ENCODE data around the gene FGFR1OP2. TPM values are rescaled to one million over a fixed set of nuclear protein-coding genes. Genes with fewer than 3 reads are reported as not detected.
A peak's percentile ranks its signal among the peaks of the same experiment; 100 is the strongest.

Gene FGFR1OP2
- total RNA-seq, 1 donor from 2014 or later, result 103 TPM

- Histone ChIP-seq H3K4me2 (peak overlapping the region; percentile 88), H3K36me3 (no peaks in the 10 kb centered on the region), H3K9me3 (ENCODE audit: low read depth) (no peaks in the 10 kb centered on the region), H3F3A (ENCODE audit: low read depth) (peaks cover 17% of the 10 kb centered on the region), H3K27me3 (no peaks in the 10 kb centered on the region), H3K4me1 (peaks cover 27% of the 10 kb centered on the region), H2AFZ (replicated peaks) (no peak overlapping the region), H4K20me1 (ENCODE audit: low read depth) (peaks cover 38% of the 10 kb centered on the region), H3K79me2 (ENCODE audit: low read depth) (peaks cover 68% of the 10 kb centered on the region), H3K4me3 (peak overlapping the region; percentile 83), H3K9ac (no peak overlapping the region), H3K27ac (no peak overlapping the region)
- no peak for DNase-seq (ENCODE audit: low spot score)
- Mint-ChIP-seq H3K4me3 (peak overlapping the region; percentile 99), H3K27me3 (ENCODE audit: insufficient read depth, low read depth) (peaks cover 3% of the 10 kb centered on the region), H3K36me3 (no peaks in the 10 kb centered on the region), H3K4me1 (peaks cover 26% of the 10 kb centered on the region), H3K9me3 (no peaks in the 10 kb centered on the region), H3K27ac (no peak overlapping the region)
- TF ChIP-seq EZH2phosphoT487 (IDR thresholded peaks at IDR 0.05), result no peak
- TF ChIP-seq CTCF (IDR thresholded peaks at IDR 0.05), result no peak
Observed at GRCh38 chr12:26935636-26936378, 2.5 kb upstream of the FGFR1OP2 start.

GRCh38 chr12:26936559-26937442 lies 1.5 kb upstream of the FGFR1OP2 start:
- Histone ChIP-seq H3K9ac (peak overlapping the region; percentile 96), H3K27ac (no peak overlapping the region), H3K4me3 (peak overlapping the region; percentile 83), H3K4me2 (peak overlapping the region; percentile 88), H3K79me2 (ENCODE audit: low read depth) (peaks cover 78% of the 10 kb centered on the region), H3K4me1 (peaks cover 27% of the 10 kb centered on the region), H2AFZ (replicated peaks) (peak overlapping the region; percentile 70), H3K27me3 (no peaks in the 10 kb centered on the region), H3K36me3 (no peaks in the 10 kb centered on the region), H4K20me1 (ENCODE audit: low read depth) (peaks cover 48% of the 10 kb centered on the region), H3F3A (ENCODE audit: low read depth) (peaks cover 17% of the 10 kb centered on the region), H3K9me3 (ENCODE audit: low read depth) (no peaks in the 10 kb centered on the region)
- Mint-ChIP-seq H3K27me3 (ENCODE audit: insufficient read depth, low read depth) (peaks cover 3% of the 10 kb centered on the region), H3K36me3 (no peaks in the 10 kb centered on the region), H3K4me1 (peaks cover 26% of the 10 kb centered on the region), H3K4me3 (peak overlapping the region; percentile 99), H3K27ac (peak overlapping the region; percentile 99), H3K9me3 (no peaks in the 10 kb centered on the region)
- DNase-seq (ENCODE audit: low spot score), result no peak
- no peak for TF ChIP-seq EZH2phosphoT487 (IDR thresholded peaks at IDR 0.05)
- TF ChIP-seq EZH2 (IDR thresholded peaks at IDR 0.05), result no peak
- TF ChIP-seq CTCF (IDR thresholded peaks at IDR 0.05), result no peak

GRCh38 chr12:26937443-26937862 lies 817 bp upstream of the FGFR1OP2 start:
- Histone ChIP-seq H3K4me2 (peak overlapping the region; percentile 88), H3K9me3 (ENCODE audit: low read depth) (no peaks in the 10 kb centered on the region), H4K20me1 (ENCODE audit: low read depth) (peaks cover 48% of the 10 kb centered on the region), H3K27ac (peak overlapping the region; percentile 95), H3K4me1 (peaks cover 27% of the 10 kb centered on the region), H3K27me3 (no peaks in the 10 kb centered on the region), H3K9ac (peak overlapping the region; percentile 96), H3K4me3 (peak overlapping the region; percentile 83), H3K36me3 (no peaks in the 10 kb centered on the region), H3K79me2 (ENCODE audit: low read depth) (peaks cover 85% of the 10 kb centered on the region), H2AFZ (replicated peaks) (peak overlapping the region; percentile 70), H3F3A (ENCODE audit: low read depth) (peaks cover 17% of the 10 kb centered on the region)
- Mint-ChIP-seq H3K4me3 (peak overlapping the region; percentile 99), H3K4me1 (peaks cover 26% of the 10 kb centered on the region), H3K36me3 (no peaks in the 10 kb centered on the region), H3K9me3 (no peaks in the 10 kb centered on the region), H3K27ac (peak overlapping the region; percentile 99), H3K27me3 (ENCODE audit: insufficient read depth, low read depth) (peaks cover 3% of the 10 kb centered on the region)
- DNase-seq (ENCODE audit: low spot score), result no peak
- TF ChIP-seq EZH2phosphoT487 (IDR thresholded peaks at IDR 0.05) (no peak), EZH2 (IDR thresholded peaks at IDR 0.05) (no peak), CTCF (IDR thresholded peaks at IDR 0.05) (no peak)
